Measurements from ENCODE around the gene CORO6. TPM values are rescaled to one million over a fixed set of nuclear protein-coding genes. Genes with fewer than 3 reads are reported as not detected.

Gene CORO6
- total RNA-seq, 1 donor from 2014 or later, result 1.4 TPM

Other genes with a start within 250 kb of the CORO6 start
- 33.8 TPM for gene TAOK1, start 232.5 kb downstream of the CORO6 start, total RNA-seq
- 2.5 TPM for gene ABHD15, start 55.9 kb downstream of the CORO6 start, total RNA-seq
- gene TP53I13, start 54.2 kb downstream of the CORO6 start, total RNA-seq, result 13.4 TPM
- gene GIT1, start 33.3 kb downstream of the CORO6 start, total RNA-seq, result 28.7 TPM
- 2.7 TPM for gene ANKRD13B, start 29.8 kb downstream of the CORO6 start, total RNA-seq